ENCODE data around the gene RNF220. TPM values are rescaled to one million over a fixed set of nuclear protein-coding genes. Genes with fewer than 3 reads are reported as not detected.

Gene RNF220
- total and polyA plus RNA-seq, 2 donors from 2014 or later: 66.9 to 69.0 TPM

DNA sequence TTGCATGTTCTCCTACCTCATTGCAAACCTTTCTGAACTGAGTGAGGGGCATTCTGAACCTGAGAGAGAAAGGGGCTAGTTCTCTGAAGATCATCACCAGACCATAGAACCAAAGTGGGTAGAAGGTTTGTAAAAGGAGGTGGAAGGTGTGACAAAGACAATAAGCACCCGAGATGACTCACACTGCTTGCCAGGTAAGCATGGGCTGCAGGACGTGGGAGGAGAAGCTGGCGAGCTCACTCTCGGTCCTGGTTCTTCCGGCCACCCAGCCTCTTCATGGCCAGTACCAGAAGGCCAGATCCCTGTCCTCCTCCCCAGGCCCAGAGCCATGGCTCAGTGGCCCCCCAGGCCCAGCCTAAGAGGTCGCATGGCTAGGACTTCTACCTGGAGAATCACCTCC, 140.9 kb downstream of the RNF220 start:
- Histone ChIP-seq H3K27me3 (ENCODE audit: control insufficient read depth, insufficient read depth, low read length) (peaks cover 2% of the 10 kb centered on the region), H3K9me3 (ENCODE audit: control insufficient read depth in 2 of 3, insufficient read depth in 1 of 3, low read length in 3 of 3) (no peaks in the 10 kb centered on the region), H3K4me3 (ENCODE audit: low read length in 3 of 3) (no peak overlapping the region), H3K4me1 (ENCODE audit: control insufficient read depth in 2 of 3, insufficient read depth in 2 of 3, low read depth in 1 of 3, low read length in 3 of 3) (no peaks in the 10 kb centered on the region), H3K27ac (ENCODE audit: low read depth in 2 of 2, low read length in 2 of 2) (no peak overlapping the region), H3K9ac (ENCODE audit: low read length in 3 of 3) (no peak overlapping the region), H3K36me3 (ENCODE audit: control insufficient read depth in 2 of 3, insufficient read depth in 3 of 3, low read length in 3 of 3) (no peaks in the 10 kb centered on the region)
- TF ChIP-seq, protein P1, sequence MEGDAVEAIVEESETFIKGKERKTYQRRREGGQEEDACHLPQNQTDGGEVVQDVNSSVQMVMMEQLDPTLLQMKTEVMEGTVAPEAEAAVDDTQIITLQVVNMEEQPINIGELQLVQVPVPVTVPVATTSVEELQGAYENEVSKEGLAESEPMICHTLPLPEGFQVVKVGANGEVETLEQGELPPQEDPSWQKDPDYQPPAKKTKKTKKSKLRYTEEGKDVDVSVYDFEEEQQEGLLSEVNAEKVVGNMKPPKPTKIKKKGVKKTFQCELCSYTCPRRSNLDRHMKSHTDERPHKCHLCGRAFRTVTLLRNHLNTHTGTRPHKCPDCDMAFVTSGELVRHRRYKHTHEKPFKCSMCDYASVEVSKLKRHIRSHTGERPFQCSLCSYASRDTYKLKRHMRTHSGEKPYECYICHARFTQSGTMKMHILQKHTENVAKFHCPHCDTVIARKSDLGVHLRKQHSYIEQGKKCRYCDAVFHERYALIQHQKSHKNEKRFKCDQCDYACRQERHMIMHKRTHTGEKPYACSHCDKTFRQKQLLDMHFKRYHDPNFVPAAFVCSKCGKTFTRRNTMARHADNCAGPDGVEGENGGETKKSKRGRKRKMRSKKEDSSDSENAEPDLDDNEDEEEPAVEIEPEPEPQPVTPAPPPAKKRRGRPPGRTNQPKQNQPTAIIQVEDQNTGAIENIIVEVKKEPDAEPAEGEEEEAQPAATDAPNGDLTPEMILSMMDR (IDR thresholded peaks at IDR 0.05; ENCODE audit: borderline replicate concordance, extremely low read depth, insufficient read depth): no peak
- intact Hi-C loops (cut with DNase I): no loop called here
- DNase-seq: no peak
- no peak for FAIRE-seq

DNA sequence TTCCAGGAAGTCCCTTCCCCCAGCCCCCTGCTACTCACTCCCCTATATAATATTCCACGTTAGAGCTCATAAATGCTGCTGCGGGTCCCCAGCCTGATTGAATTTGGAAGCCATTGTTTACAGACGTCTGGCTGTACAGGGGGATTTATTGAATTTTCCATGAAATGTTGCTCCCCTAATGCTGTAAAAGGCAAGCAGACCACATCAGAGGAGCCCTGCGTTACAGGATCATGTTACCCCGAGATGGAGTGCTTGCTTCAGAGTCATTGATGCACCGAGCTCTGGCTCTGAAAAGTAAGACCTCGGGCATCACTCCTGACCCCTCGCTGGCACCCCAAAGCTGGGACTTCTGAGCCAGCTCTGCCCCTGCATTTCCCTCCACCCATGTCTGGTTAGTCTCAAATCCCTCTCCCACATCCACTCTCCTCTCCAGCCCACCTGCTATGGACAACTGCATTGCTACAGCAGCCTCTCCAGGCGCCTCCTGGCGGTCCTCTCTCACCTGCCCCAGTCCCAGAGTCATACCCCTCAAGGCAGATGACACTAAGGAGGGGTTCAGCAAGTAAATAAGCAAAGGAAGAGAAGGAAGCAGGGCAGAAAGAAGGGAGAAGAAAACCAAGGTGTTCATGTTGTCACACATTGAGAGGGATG, 141.5 kb downstream of the RNF220 start:
- H3K9me3 ChIP-seq (ENCODE audit: control insufficient read depth in 2 of 3, insufficient read depth in 1 of 3, low read length in 3 of 3): no peaks in the 10 kb centered on the region
- no peaks in the 10 kb centered on the region for H3K36me3 ChIP-seq (ENCODE audit: control insufficient read depth in 2 of 3, insufficient read depth in 3 of 3, low read length in 3 of 3)
- peaks cover 2% of the 10 kb centered on the region for H3K27me3 ChIP-seq (ENCODE audit: control insufficient read depth, insufficient read depth, low read length)
- DNase-seq (peak in 2 of 5 donors; percentile 28 to 39), FAIRE-seq (no peak)
- H3K4me1 ChIP-seq (ENCODE audit: control insufficient read depth in 2 of 3, insufficient read depth in 2 of 3, low read depth in 1 of 3, low read length in 3 of 3): no peaks in the 10 kb centered on the region
- TF ChIP-seq, protein P1 (IDR thresholded peaks at IDR 0.05; ENCODE audit: borderline replicate concordance, extremely low read depth, insufficient read depth): no peak
- no peak overlapping the region for H3K4me3 ChIP-seq (ENCODE audit: low read length in 3 of 3)
- no peak overlapping the region for H3K27ac ChIP-seq (ENCODE audit: low read depth in 2 of 2, low read length in 2 of 2)
- intact Hi-C loops (cut with DNase I): no loop called here
- no peak overlapping the region for H3K9ac ChIP-seq (ENCODE audit: low read length in 3 of 3)

DNA sequence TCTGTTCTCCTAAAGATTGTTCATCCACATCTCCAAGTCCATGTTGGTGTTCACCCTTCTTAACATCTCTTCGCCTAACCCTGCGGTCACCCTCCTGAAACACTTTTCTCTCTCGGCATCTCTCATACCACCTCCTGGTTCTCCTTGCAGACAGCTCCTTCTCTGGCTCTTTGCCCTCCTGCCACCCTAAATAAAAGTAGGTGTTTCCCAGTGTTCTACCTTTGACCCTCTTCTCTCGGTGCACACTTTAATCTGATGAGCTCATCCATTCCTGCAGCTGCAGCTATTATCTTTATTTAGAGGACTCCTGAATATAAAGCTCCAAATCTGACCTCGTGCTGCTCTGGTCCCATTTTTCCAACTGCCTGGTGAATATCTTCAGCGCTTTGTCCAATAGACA, 142.3 kb downstream of the RNF220 start:
- H3K36me3 ChIP-seq (ENCODE audit: control insufficient read depth in 2 of 3, insufficient read depth in 3 of 3, low read length in 3 of 3): no peaks in the 10 kb centered on the region
- H3K27me3 ChIP-seq (ENCODE audit: control insufficient read depth, insufficient read depth, low read length): peaks cover 2% of the 10 kb centered on the region
- H3K4me1 ChIP-seq (ENCODE audit: control insufficient read depth in 2 of 3, insufficient read depth in 2 of 3, low read depth in 1 of 3, low read length in 3 of 3): no peaks in the 10 kb centered on the region
- FAIRE-seq: no peak
- H3K9me3 ChIP-seq (ENCODE audit: control insufficient read depth in 2 of 3, insufficient read depth in 1 of 3, low read length in 3 of 3): no peaks in the 10 kb centered on the region
- H3K9ac ChIP-seq (ENCODE audit: low read length in 3 of 3): no peak overlapping the region
- DNase-seq: no peak
- TF ChIP-seq, protein P1 (IDR thresholded peaks at IDR 0.05; ENCODE audit: borderline replicate concordance, extremely low read depth, insufficient read depth): no peak
- intact Hi-C loops (cut with DNase I): no loop called here
- no peak overlapping the region for H3K27ac ChIP-seq (ENCODE audit: low read depth in 2 of 2, low read length in 2 of 2)
- H3K4me3 ChIP-seq (ENCODE audit: low read length in 3 of 3): no peak overlapping the region

DNA sequence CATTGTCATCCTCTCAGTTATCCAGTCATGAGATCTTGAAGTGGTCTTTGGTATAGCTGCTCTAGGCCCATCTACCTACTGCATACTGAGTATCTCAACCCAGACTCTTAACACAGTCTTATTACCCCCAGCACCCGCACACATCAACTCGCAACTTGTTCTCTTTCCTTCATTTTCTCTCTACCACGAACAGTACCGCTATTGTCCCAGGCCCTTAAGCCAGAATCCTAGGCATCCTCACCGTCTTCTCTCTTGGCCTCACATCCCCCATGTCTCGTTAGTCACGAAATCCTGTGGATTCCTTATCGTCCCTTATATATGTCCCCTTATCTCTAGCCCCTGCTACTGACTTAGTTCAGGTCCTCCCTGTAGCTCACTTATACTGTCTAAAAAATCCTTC, 142.8 kb downstream of the RNF220 start:
- intact Hi-C loops (cut with DNase I): no loop called here
- FAIRE-seq: no peak

More for the DNA sequence above, 142.8 kb downstream of the RNF220 start:
- no peak overlapping the region for H3K4me3 ChIP-seq (ENCODE audit: low read length in 3 of 3)
- no peaks in the 10 kb centered on the region for H3K36me3 ChIP-seq (ENCODE audit: control insufficient read depth in 2 of 3, insufficient read depth in 3 of 3, low read length in 3 of 3)
- TF ChIP-seq, protein P1 (IDR thresholded peaks at IDR 0.05; ENCODE audit: borderline replicate concordance, extremely low read depth, insufficient read depth): no peak
- no peaks in the 10 kb centered on the region for H3K4me1 ChIP-seq (ENCODE audit: control insufficient read depth in 2 of 3, insufficient read depth in 2 of 3, low read depth in 1 of 3, low read length in 3 of 3)
- H3K27me3 ChIP-seq (ENCODE audit: control insufficient read depth, insufficient read depth, low read length): peaks cover 2% of the 10 kb centered on the region
- H3K27ac ChIP-seq (ENCODE audit: low read depth in 2 of 2, low read length in 2 of 2): no peak overlapping the region
- no peak for DNase-seq
- no peaks in the 10 kb centered on the region for H3K9me3 ChIP-seq (ENCODE audit: control insufficient read depth in 2 of 3, insufficient read depth in 1 of 3, low read length in 3 of 3)
- no peak overlapping the region for H3K9ac ChIP-seq (ENCODE audit: low read length in 3 of 3)

All from kidney (tissue), 14 donors.